DND-41 (cell line): ENCODE measurements around the gene MREG.
"Not testable (repeated sequence)": the region's sequence is repeated elsewhere in the genome, so short reads cannot be mapped to it uniquely, and the experiment has no call there.

Experiments
- ATAC-seq: fragments of 200-7000 bp; cut with Tn5 transposase; 3 replicates; pipeline ENCODE4 v1.9.1; 2021; ENCODE audit warnings: low read depth; ENCODE audit not compliant: insufficient read depth
- DNase-seq: peaks from one replicate; pipeline ENCODE4 v3.0.0-alpha.2; 2020
- H2AFZ ChIP-seq: 2 replicates; pipeline ENCODE4 v1.6.0; 2012; ENCODE audit warnings: low read depth, low read length
- H3K27ac ChIP-seq: 2 replicates; pipeline ENCODE4 v1.5.1; 2012; ENCODE audit warnings: low read length, inconsistent platforms
- H3K27me3 ChIP-seq: fragments of 200-600 bp; sonication (generic); 2 replicates; pipeline ENCODE4 v1.6.0; 2012; ENCODE audit warnings: low read length, mild to moderate bottlenecking, inconsistent platforms; ENCODE audit not compliant: insufficient read depth, poor library complexity
- H3K36me3 ChIP-seq: 2 replicates; pipeline ENCODE4 v1.5.1; 2012; ENCODE audit warnings: low read length, inconsistent platforms; ENCODE audit not compliant: insufficient read depth
- H3K4me1 ChIP-seq: 2 replicates; pipeline ENCODE4 v1.5.1; 2012; ENCODE audit warnings: mild to moderate bottlenecking, low read length; ENCODE audit not compliant: insufficient read depth
- H3K4me2 ChIP-seq: 2 replicates; pipeline ENCODE4 v1.6.0; 2012; ENCODE audit warnings: mild to moderate bottlenecking, moderate library complexity, low read length, inconsistent platforms; ENCODE audit not compliant: insufficient read depth
- H3K4me3 ChIP-seq, 2 experiments: fragments of 200-600 bp in 1 of 2; shearing (Covaris generic) in 1 of 2; 2 replicates each; pipeline ENCODE4 v1.5.1; 2012 to 2016; ENCODE audit warnings: inconsistent platforms in 2 of 2, low read length in 2 of 2, mild to moderate bottlenecking in 2 of 2, low read depth in 1 of 2, moderate library complexity in 1 of 2
- H3K79me2 ChIP-seq: 2 replicates; pipeline ENCODE4 v1.6.0; 2012; ENCODE audit warnings: low read length, inconsistent platforms; ENCODE audit not compliant: insufficient read depth
- H3K9ac ChIP-seq: 2 replicates; pipeline ENCODE4 v1.6.0; 2012; ENCODE audit warnings: low read depth, mild to moderate bottlenecking, inconsistent platforms, low read length, moderate library complexity
- H3K9me3 ChIP-seq: 2 replicates; pipeline ENCODE4 v1.5.1; 2012; ENCODE audit warnings: low read length, moderate library complexity, mild to moderate bottlenecking, inconsistent platforms; ENCODE audit not compliant: insufficient read depth, severe bottlenecking
- H4K20me1 ChIP-seq: 2 replicates; pipeline ENCODE4 v1.6.0; 2012; ENCODE audit warnings: low read length; ENCODE audit not compliant: insufficient read depth
- EZH2 ChIP-seq: IDR thresholded peaks from 3 replicates; pipeline ENCODE4 v1.6.1; 2012; ENCODE audit warnings: borderline replicate concordance, low read depth, mild to moderate bottlenecking, moderate library complexity, low read length, inconsistent platforms; ENCODE audit not compliant: severe bottlenecking
- TF ChIP-seq, protein P1 (sequence below): IDR thresholded peaks from 2 replicates; pipeline ENCODE4 v1.5.1; 2012; ENCODE audit warnings: borderline replicate concordance, low read length, moderate library complexity, mild to moderate bottlenecking; ENCODE audit not compliant: poor library complexity, severe bottlenecking; ENCODE audit errors: extremely low read depth

Gene MREG

DNA sequence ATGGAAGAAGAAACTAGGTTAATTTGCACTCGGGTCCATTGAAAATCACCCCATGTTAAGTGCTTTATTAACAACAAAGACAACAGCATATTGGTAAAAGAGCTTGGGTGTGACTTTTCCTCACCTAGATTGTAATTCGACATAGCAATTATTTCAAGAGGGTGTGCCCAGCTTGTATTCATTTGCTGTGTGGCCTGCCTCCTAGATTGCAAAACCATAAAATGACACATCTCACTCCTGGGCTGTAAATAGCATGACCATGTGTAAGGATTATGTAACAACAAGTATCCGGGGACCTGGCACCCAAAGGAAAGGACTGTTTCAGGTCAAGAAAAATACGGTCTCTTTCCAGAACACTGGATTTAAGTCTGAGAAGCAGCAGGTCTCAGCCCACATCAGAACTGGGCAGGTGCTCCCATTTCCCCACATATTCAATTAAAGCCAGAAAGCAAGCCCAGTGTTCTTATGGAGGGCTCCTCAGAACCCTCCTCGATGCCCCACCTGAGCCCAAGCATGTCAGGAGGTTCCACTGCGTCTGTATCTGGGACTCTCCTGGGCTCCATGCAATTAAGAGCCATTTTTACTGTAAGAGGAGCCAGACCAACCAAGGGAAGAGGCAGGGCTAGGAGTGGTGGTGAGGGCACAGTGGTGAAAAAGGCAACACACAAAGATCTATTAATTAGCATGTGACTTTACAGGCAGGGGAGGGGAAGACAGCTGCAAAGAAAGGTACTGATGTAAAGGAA, 39.2 kb downstream of the MREG start:
- no peak overlapping the region for H2AFZ ChIP-seq
- H3K4me3 ChIP-seq: no peak overlapping the region
- H3K9me3 ChIP-seq: no peaks in the 10 kb centered on the region
- H4K20me1 ChIP-seq: peaks cover 10% of the 10 kb centered on the region
- H3K4me1 ChIP-seq: no peaks in the 10 kb centered on the region
- H3K9ac ChIP-seq: no peak overlapping the region
- peaks cover 6% of the 10 kb centered on the region; the same call in 1 of the 2 replicates for H3K79me2 ChIP-seq
- 0 out of 3 replicates have a peak, but pooled peaks have one; percentile 39 for ATAC-seq
- 0 out of 2 replicates have a peak, but pooled peaks cover 2% of the 10 kb centered on the region for H3K36me3 ChIP-seq
- TF ChIP-seq, protein P1, sequence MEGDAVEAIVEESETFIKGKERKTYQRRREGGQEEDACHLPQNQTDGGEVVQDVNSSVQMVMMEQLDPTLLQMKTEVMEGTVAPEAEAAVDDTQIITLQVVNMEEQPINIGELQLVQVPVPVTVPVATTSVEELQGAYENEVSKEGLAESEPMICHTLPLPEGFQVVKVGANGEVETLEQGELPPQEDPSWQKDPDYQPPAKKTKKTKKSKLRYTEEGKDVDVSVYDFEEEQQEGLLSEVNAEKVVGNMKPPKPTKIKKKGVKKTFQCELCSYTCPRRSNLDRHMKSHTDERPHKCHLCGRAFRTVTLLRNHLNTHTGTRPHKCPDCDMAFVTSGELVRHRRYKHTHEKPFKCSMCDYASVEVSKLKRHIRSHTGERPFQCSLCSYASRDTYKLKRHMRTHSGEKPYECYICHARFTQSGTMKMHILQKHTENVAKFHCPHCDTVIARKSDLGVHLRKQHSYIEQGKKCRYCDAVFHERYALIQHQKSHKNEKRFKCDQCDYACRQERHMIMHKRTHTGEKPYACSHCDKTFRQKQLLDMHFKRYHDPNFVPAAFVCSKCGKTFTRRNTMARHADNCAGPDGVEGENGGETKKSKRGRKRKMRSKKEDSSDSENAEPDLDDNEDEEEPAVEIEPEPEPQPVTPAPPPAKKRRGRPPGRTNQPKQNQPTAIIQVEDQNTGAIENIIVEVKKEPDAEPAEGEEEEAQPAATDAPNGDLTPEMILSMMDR: no peak
- no peak for TF ChIP-seq EZH2
- DNase-seq: no peak
- H3K27me3 ChIP-seq: no peaks in the 10 kb centered on the region
- no peak overlapping the region for H3K4me2 ChIP-seq
- H3K27ac ChIP-seq: 0 out of 2 replicates have a peak overlapping the region, but pooled peaks have one; percentile 12

DNA sequence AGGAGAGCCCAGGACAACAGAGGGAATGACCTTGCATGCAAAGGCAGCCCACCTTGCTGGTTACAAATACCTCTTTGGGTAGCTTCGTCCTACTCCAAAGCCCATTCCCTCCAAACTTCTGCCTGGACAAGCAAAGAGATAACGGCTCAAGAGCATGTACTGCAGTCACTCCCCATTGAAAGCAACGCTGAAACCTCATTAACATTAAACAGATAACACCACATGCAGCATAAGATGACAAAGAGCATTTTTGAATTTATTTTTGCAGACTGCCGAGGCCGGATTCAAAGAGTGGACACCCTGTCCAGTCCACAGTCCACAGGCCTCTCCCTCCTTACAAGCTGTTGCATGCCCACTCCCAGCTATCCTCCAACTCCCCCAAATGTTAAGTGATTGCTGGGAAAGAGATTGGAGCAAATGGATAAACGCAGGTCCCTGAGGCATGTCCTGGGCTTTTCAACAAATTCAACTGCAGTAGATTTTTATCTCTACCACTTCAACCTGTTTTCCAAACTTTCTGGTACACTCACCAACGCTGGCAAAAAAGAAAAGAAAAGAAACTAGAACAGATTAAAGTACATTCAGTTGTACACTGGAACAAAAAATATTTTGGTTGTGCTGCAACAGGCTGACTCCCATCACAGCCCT, 40.1 kb downstream of the MREG start:
- no peak for ATAC-seq
- H3K27ac ChIP-seq: no peak overlapping the region
- DNase-seq: no peak
- no peak overlapping the region for H3K4me3 ChIP-seq
- peaks cover 6% of the 10 kb centered on the region; the same call in 1 of the 2 replicates for H3K79me2 ChIP-seq
- TF ChIP-seq, protein P1: no peak
- TF ChIP-seq EZH2: no peak
- H3K27me3 ChIP-seq: no peaks in the 10 kb centered on the region
- peaks cover 10% of the 10 kb centered on the region for H4K20me1 ChIP-seq
- no peak overlapping the region for H3K9ac ChIP-seq
- no peak overlapping the region for H2AFZ ChIP-seq
- H3K9me3 ChIP-seq: no peaks in the 10 kb centered on the region
- H3K4me1 ChIP-seq: no peaks in the 10 kb centered on the region
- 0 out of 2 replicates have a peak, but pooled peaks cover 2% of the 10 kb centered on the region for H3K36me3 ChIP-seq
- H3K4me2 ChIP-seq: no peak overlapping the region

DNA sequence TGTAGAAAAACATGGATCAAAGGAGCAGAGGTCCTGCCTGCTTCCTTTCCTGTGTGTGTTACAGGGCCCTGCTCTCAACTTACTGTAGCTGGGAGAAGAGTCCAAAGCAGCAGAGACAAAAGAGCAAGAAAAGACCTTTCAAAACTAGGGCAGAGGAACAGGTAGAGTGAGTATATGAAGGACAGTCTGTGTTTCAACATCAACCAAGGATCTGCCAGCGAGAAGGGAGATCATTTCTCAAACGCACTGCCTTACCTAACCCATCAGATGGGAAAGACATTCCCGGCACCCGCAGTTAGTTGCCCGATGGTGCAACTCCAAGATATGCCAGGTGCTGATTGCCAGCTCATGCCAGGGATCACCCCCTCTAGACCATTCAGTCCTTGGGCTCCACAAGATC, 41.7 kb downstream of the MREG start:
- no peak overlapping the region for H3K4me2 ChIP-seq
- no peaks in the 10 kb centered on the region for H3K27me3 ChIP-seq
- no peak for ATAC-seq
- no peaks in the 10 kb centered on the region for H3K4me1 ChIP-seq
- no peak overlapping the region for H3K9ac ChIP-seq
- H2AFZ ChIP-seq: no peak overlapping the region
- H3K36me3 ChIP-seq: 0 out of 2 replicates have a peak, but pooled peaks cover 2% of the 10 kb centered on the region
- H3K4me3 ChIP-seq: no peak overlapping the region
- H3K27ac ChIP-seq: no peak overlapping the region
- DNase-seq: no peak
- H3K9me3 ChIP-seq: no peaks in the 10 kb centered on the region
- peaks cover 10% of the 10 kb centered on the region for H4K20me1 ChIP-seq
- peaks cover 6% of the 10 kb centered on the region; the same call in 1 of the 2 replicates for H3K79me2 ChIP-seq
- TF ChIP-seq EZH2: no peak
- TF ChIP-seq, protein P1: no peak

DNA sequence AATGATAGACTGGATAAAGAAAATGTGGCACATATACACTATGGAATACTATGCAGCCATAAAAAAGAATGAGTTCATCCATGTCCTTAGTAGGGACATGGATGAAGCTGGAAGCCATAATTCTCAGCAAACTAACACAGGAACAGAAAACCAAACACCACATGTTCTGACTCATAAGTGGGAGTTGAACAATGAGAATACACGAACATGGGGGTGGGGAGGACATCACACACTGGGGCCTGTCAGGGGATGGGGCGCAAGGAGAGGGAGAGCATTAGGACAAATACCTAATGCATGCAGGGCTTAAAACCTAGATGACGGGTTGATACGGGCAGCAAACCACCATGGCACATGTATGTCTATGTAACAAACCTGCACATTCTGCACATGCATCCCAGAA, 42.5 kb downstream of the MREG start:
- H4K20me1 ChIP-seq: peaks cover 10% of the 10 kb centered on the region
- not testable (repeated sequence) for H3K27ac ChIP-seq, H3K4me3 ChIP-seq, ATAC-seq, H3K79me2 ChIP-seq, H3K4me2 ChIP-seq, H3K4me1 ChIP-seq, H3K27me3 ChIP-seq, DNase-seq, H3K36me3 ChIP-seq, H3K9me3 ChIP-seq, H2AFZ ChIP-seq, H3K9ac ChIP-seq
